Kidney capillary endothelial cell (primary cell): ENCODE results near the gene DCHS1.

Experiments
- DNase-seq: peaks from one replicate; pipeline ENCODE4 v3.0.0-alpha.2; 2018; ENCODE audit warnings: low spot score

DCHS1 gene

GRCh38 chr11:6627762-6628241 is 27.8 kb downstream of the DCHS1 start:
- DNase-seq: no peak

GRCh38 chr11:6626971-6627761 is 28.4 kb downstream of the DCHS1 start:
- no peak for DNase-seq

- no peak for DNase-seq
These were observed 29.7 kb downstream of the DCHS1 start for GRCh38 chr11:6625832-6626420.

GRCh38 chr11:6625156-6625831 is 30.3 kb downstream of the DCHS1 start:
- DNase-seq: no peak

- no peak for DNase-seq
These were observed 31.9 kb downstream of the DCHS1 start for GRCh38 chr11:6623391-6624363.

GRCh38 chr11:6622261-6623171 is 33.1 kb downstream of the DCHS1 start:
- DNase-seq: no peak

GRCh38 chr11:6621711-6622211 is 33.8 kb downstream of the DCHS1 start:
- no peak for DNase-seq

- DNase-seq: no peak
These were observed 35.0 kb downstream of the DCHS1 start for GRCh38 chr11:6620636-6621035.

GRCh38 chr11:6619004-6619745 is 36.4 kb downstream of the DCHS1 start, which contains the start of gene TPP1:
TSS of gene TPP1 (minus strand) at chr11:6619422. CDS start at chr11:6619400, 22 bp downstream.
- DNase-seq: peak; percentile 92

- DNase-seq: peak; percentile 89
These were observed 37.2 kb downstream of the DCHS1 start for GRCh38 chr11:6618117-6619003.

- DNase-seq: peak; percentile 84
These were observed 38.3 kb downstream of the DCHS1 start for GRCh38 chr11:6617315-6617781.

- DNase-seq: no peak
These were observed 38.9 kb downstream of the DCHS1 start for GRCh38 chr11:6616596-6617250.

- no peak for DNase-seq
These were observed 39.6 kb downstream of the DCHS1 start for GRCh38 chr11:6615882-6616585.

GRCh38 chr11:6615046-6615445 is 40.6 kb downstream of the DCHS1 start:
- DNase-seq: no peak

GRCh38 chr11:6614446-6614845 is 41.2 kb downstream of the DCHS1 start:
- no peak for DNase-seq

- no peak for DNase-seq
These were observed 42.1 kb downstream of the DCHS1 start for GRCh38 chr11:6613496-6613895.
